K562 (cell line): Measurements from ENCODE around the gene MRPS33. TPM values are rescaled to one million over a fixed set of nuclear protein-coding genes. Genes with fewer than 3 reads are reported as not detected.

ENCODE experiments used
- C11orf30 ChIP-seq: fragments of 450-650 bp; IDR thresholded peaks from 2 replicates; pipeline ENCODE4 v1.6.1; 2016; ENCODE audit warnings: low read depth, mild to moderate bottlenecking
- CBFA2T3 ChIP-seq: fragments of 450-650 bp; IDR thresholded peaks from 2 replicates; pipeline ENCODE4 v1.6.1; 2017
- GATA2 ChIP-seq: sonication (generic); formaldehyde crosslinking; IDR thresholded peaks from 2 replicates; pipeline ENCODE4 v1.4.0; 2020; ENCODE audit warnings: mild to moderate bottlenecking, missing genetic modification reagents
- JUND ChIP-seq, 2 experiments: IDR thresholded peaks; 2 replicates in 1 of 2; 3 replicates in 1 of 2; pipeline ENCODE4 v1.6.1; 2011; ENCODE audit warnings: borderline replicate concordance in 2 of 2, low read depth in 2 of 2, low read length in 2 of 2, improper control_type of control experiment in 1 of 2, missing biosample characterization in 1 of 2, missing genetic modification characterization in 1 of 2, missing genetic modification reagents in 1 of 2
- KHSRP ChIP-seq: fragments of 450-650 bp; IDR thresholded peaks from 2 replicates; pipeline ENCODE4 v1.6.1; 2017
- NFRKB ChIP-seq: fragments of 450-650 bp; IDR thresholded peaks from 2 replicates; pipeline ENCODE4 v1.6.1; 2016; ENCODE audit warnings: low read depth
- PHB2 ChIP-seq: fragments of 450-650 bp; IDR thresholded peaks from 2 replicates; pipeline ENCODE4 v1.6.1; 2017; ENCODE audit warnings: low read depth
- SOX6 ChIP-seq: fragments of 450-650 bp; IDR thresholded peaks from 2 replicates; pipeline ENCODE4 v1.6.1; 2014; ENCODE audit warnings: mild to moderate bottlenecking
- ZNF699 ChIP-seq: fragments of 250-450 bp; sonication (Bioruptor Pico); IDR thresholded peaks from 2 replicates; pipeline ENCODE4 v1.8.0; 2021; ENCODE audit warnings: mild to moderate bottlenecking, moderate library complexity; ENCODE audit not compliant: insufficient replicate concordance
- ZNF79 ChIP-seq: fragments of 250-450 bp; sonication (Bioruptor Pico); IDR thresholded peaks from 2 replicates; pipeline ENCODE4 v1.4.0; 2020; ENCODE audit warnings: low read depth, mild to moderate bottlenecking, moderate library complexity
- polyA plus RNA-seq, 8 experiments: library from polyadenylated mRNA; depleted of rRNA in 4 of 8; stranded (reverse) in 5 of 8; unstranded in 3 of 8; fragments of >200 nt; fragmentation: Nextera tagmentation in 2 of 8; fragmentation: Illumina TruSeq in 1 of 8; extraction: Ambion mirVana in 2 of 8; extraction: Trizol in 1 of 8; gene quantifications; 2 replicates each; pipeline versions ENCODE4 v1.2.1 to v1.2.3, GENCODE V29; 2011 to 2014; ENCODE audit warnings: inconsistent platforms in 1 of 8, missing spikeins in 1 of 8
- total RNA-seq, 7 experiments: library from RNA; depleted of rRNA in 6 of 7; stranded (reverse); fragments of >200 nt in 6 of 7; fragmentation: Illumina TruSeq in 2 of 7; extraction: Trizol in 2 of 7; gene quantifications; 2 replicates each; pipeline versions ENCODE4 v1.2.1 to v1.2.3, GENCODE V29; 2011 to 2021; ENCODE audit warnings: low replicate concordance in 1 of 7
- TF ChIP-seq, protein P1 (sequence below), 2 experiments: fragments of 450-650 bp in 1 of 2; sonication (generic) in 1 of 2; formaldehyde crosslinking in 1 of 2; IDR thresholded peaks in 1 of 2; conservative IDR thresholded peaks in 1 of 2; 2 replicates each; pipeline versions ENCODE4 v1.6.1 to v1.8.1; 2016 to 2023; ENCODE audit warnings: mild to moderate bottlenecking in 2 of 2, moderate library complexity in 2 of 2, inconsistent platforms in 1 of 2, missing genetic modification reagents in 1 of 2
- TF ChIP-seq, protein P2 (sequence below), 2 experiments: fragments of 150-350 bp in 1 of 2; IDR thresholded peaks; 2 replicates each; pipeline ENCODE4 v1.6.1; 2012 to 2016; ENCODE audit warnings: low read depth in 2 of 2, low read length in 2 of 2, mild to moderate bottlenecking in 1 of 2, moderate library complexity in 1 of 2
- TF ChIP-seq, protein P3 (sequence below): fragments of 450-650 bp; formaldehyde crosslinking; IDR thresholded peaks from 2 replicates; pipeline ENCODE4 v1.4.0; 2022; ENCODE audit warnings: mild to moderate bottlenecking, moderate library complexity

Gene MRPS33
- total and polyA plus RNA-seq, 9 of the 15 experiments (the other 6 are each of a cell fraction or from before 2014, with no cell fraction given) = 81.1 to 442 (median 149) TPM

DNA sequence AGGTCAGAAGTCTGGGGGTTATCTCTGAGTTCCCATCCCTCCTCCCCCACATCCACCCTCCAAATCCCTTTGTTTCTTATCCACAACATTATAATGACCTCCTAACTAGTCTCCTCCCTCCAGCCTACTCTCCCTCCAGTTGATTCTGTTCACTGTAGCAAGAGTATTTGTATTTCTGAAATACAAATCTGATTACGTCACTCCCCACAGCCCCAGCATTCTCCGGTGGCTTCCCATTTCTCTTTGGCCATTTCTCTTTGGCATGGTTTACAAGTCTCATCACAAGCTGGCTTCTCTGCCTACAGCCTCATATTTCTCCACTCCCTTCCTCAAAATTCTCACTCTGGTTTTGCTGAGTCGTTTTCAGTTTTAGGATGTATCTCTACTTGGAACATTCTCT, 24.6 kb upstream of the MRPS33 start (continued):
- TF ChIP-seq ZNF699 (CRISPR knock-in tag) (no peak), C11orf30 (no peak), ZNF79 (no peak), KHSRP (no peak), CBFA2T3 (peak; percentile 35; the same call in 1 of the 2 replicates), SOX6 (peak; percentile 50; the same call in 1 of the 2 replicates), NFRKB (no peak), GATA2 (no peak), JUND (IDR thresholded peaks at IDR 0.05; ENCODE audit: borderline replicate concordance, low read depth, low read length) (0 out of 2 replicates have a peak, but pooled peaks have one; percentile 24), JUND (tag; IDR thresholded peaks at IDR 0.05; ENCODE audit: borderline replicate concordance, low read depth, low read length) (no peak), PHB2 (no peak)
- TF ChIP-seq, protein P1, sequence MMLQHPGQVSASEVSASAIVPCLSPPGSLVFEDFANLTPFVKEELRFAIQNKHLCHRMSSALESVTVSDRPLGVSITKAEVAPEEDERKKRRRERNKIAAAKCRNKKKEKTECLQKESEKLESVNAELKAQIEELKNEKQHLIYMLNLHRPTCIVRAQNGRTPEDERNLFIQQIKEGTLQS (IDR thresholded peaks at IDR 0.05) = peak; percentile 79
- TF ChIP-seq, protein P1 (CRISPR knock-in tag; conservative IDR thresholded peaks at IDR 0.05) = no peak
- TF ChIP-seq, protein P2, sequence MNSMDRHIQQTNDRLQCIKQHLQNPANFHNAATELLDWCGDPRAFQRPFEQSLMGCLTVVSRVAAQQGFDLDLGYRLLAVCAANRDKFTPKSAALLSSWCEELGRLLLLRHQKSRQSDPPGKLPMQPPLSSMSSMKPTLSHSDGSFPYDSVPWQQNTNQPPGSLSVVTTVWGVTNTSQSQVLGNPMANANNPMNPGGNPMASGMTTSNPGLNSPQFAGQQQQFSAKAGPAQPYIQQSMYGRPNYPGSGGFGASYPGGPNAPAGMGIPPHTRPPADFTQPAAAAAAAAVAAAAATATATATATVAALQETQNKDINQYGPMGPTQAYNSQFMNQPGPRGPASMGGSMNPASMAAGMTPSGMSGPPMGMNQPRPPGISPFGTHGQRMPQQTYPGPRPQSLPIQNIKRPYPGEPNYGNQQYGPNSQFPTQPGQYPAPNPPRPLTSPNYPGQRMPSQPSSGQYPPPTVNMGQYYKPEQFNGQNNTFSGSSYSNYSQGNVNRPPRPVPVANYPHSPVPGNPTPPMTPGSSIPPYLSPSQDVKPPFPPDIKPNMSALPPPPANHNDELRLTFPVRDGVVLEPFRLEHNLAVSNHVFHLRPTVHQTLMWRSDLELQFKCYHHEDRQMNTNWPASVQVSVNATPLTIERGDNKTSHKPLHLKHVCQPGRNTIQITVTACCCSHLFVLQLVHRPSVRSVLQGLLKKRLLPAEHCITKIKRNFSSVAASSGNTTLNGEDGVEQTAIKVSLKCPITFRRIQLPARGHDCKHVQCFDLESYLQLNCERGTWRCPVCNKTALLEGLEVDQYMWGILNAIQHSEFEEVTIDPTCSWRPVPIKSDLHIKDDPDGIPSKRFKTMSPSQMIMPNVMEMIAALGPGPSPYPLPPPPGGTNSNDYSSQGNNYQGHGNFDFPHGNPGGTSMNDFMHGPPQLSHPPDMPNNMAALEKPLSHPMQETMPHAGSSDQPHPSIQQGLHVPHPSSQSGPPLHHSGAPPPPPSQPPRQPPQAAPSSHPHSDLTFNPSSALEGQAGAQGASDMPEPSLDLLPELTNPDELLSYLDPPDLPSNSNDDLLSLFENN (IDR thresholded peaks at IDR 0.05; ENCODE audit: low read depth in 2 of 2, low read length in 2 of 2) = no peak
- TF ChIP-seq, protein P3, sequence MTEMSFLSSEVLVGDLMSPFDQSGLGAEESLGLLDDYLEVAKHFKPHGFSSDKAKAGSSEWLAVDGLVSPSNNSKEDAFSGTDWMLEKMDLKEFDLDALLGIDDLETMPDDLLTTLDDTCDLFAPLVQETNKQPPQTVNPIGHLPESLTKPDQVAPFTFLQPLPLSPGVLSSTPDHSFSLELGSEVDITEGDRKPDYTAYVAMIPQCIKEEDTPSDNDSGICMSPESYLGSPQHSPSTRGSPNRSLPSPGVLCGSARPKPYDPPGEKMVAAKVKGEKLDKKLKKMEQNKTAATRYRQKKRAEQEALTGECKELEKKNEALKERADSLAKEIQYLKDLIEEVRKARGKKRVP = no peak
- TF ChIP-seq, all 486 proteins: peak for 8
